DMS 273 (cell line): Measurements from ENCODE around the gene ACOT13.
A peak's percentile ranks its signal among the peaks of the same experiment; 100 is the strongest.
"Not testable (repeated sequence)": the region's sequence is repeated elsewhere in the genome, so short reads cannot be mapped to it uniquely, and the experiment has no call there.

Experiments
- DNase-seq: peaks from one replicate; lab custom pipeline; 2025; ENCODE audit not compliant: unreplicated experiment; lab: John Stamatoyannopoulos, UW

The ACOT13 gene

GRCh38 chr6:24661759-24662158, 5.1 kb upstream of the ACOT13 start:
- DNase-seq = not testable (repeated sequence)

- no peak for DNase-seq
Observed at GRCh38 chr6:24662236-24662635, 4.6 kb upstream of the ACOT13 start.

- DNase-seq = no peak
Observed at GRCh38 chr6:24663189-24663588, 3.7 kb upstream of the ACOT13 start.

GRCh38 chr6:24664046-24664987, 2.6 kb upstream of the ACOT13 start:
- DNase-seq = no peak

- DNase-seq = peak; percentile 72
Observed at GRCh38 chr6:24666097-24666640, 708 bp upstream of the ACOT13 start.

GRCh38 chr6:24667378-24667803, 514 bp downstream of the ACOT13 start:
- peak; percentile 45 for DNase-seq

- not testable (repeated sequence) for DNase-seq
Observed at GRCh38 chr6:24668066-24668996, 1.5 kb downstream of the ACOT13 start.

- no peak for DNase-seq
Observed at GRCh38 chr6:24668997-24669361, 2.1 kb downstream of the ACOT13 start.

GRCh38 chr6:24670492-24670891, 3.6 kb downstream of the ACOT13 start:
- not testable (repeated sequence) for DNase-seq

GRCh38 chr6:24671077-24671476, 4.2 kb downstream of the ACOT13 start:
- DNase-seq = not testable (repeated sequence)

- DNase-seq = no peak
Observed at GRCh38 chr6:24672620-24673182, 5.8 kb downstream of the ACOT13 start.

- DNase-seq = peak; percentile 17
Observed at GRCh38 chr6:24673625-24674024, 6.7 kb downstream of the ACOT13 start.

- DNase-seq = not testable (repeated sequence)
Observed at GRCh38 chr6:24678792-24679352, 12.0 kb downstream of the ACOT13 start.

GRCh38 chr6:24680582-24680981, 13.7 kb downstream of the ACOT13 start:
- no peak for DNase-seq

GRCh38 chr6:24683297-24684296, 16.7 kb downstream of the ACOT13 start:
- DNase-seq = no peak

- DNase-seq = no peak
Observed at GRCh38 chr6:24686408-24686807, 19.5 kb downstream of the ACOT13 start.

- DNase-seq = no peak
Observed at GRCh38 chr6:24686946-24687345, 20.1 kb downstream of the ACOT13 start.

GRCh38 chr6:24689964-24690363, 23.1 kb downstream of the ACOT13 start:
- no peak for DNase-seq

- DNase-seq = no peak
Observed at GRCh38 chr6:24690593-24690992, 23.7 kb downstream of the ACOT13 start.
